HG02642 (cell line): ENCODE data around the gene TNFAIP1.

ENCODE experiments used
- ATAC-seq: cut with Tn5 transposase; IDR thresholded peaks from one replicate; pipeline ENCODE4 v1.9.1; 2021; ENCODE audit warnings: mild to moderate bottlenecking; ENCODE audit not compliant: unreplicated experiment, poor library complexity

TNFAIP1 gene

DNA sequence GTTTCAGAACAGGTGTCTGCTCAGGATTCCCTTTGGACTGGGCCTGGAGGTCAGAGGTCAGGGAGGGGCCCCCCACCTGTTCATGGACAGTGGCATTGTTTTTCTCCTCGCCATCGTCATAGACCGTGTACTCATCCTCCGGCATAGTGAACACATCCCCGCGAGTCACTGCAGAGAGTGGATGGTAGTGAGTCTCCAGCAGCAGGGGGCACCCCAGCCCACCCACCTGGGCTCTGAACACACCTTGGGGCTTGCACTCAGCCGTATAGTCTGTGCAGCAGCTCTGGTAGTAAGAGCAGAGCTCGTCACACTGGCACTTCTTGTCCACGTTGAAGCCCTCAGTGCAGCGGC, 34.1 kb downstream of the TNFAIP1 start:
- no peak for ATAC-seq

GRCh38 chr17:28370035-28370743, 34.6 kb downstream of the TNFAIP1 start, which contains the start of gene VTN:
VTN (minus strand) TSS chr17:28370307; CDS start chr17:28370203, 104 bp downstream.
- ATAC-seq = no peak

DNA sequence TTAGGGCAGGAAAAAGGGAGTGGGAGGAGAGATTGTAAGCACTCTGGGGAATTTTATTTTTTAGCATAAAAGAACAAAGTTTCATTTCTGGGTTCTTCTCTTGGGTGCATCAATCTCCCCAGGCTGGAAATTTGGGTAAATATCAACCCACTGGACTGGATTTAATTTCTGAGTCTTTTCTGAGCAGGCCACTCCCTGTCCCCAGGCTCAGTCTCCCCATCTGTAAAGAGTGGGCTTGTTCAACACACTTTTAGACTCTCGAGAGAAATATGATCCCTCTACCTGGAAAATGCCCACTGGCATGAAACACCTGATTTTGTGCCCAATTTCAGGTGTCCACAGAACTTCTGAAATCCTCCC, 35.2 kb downstream of the TNFAIP1 start:
- no peak for ATAC-seq

DNA sequence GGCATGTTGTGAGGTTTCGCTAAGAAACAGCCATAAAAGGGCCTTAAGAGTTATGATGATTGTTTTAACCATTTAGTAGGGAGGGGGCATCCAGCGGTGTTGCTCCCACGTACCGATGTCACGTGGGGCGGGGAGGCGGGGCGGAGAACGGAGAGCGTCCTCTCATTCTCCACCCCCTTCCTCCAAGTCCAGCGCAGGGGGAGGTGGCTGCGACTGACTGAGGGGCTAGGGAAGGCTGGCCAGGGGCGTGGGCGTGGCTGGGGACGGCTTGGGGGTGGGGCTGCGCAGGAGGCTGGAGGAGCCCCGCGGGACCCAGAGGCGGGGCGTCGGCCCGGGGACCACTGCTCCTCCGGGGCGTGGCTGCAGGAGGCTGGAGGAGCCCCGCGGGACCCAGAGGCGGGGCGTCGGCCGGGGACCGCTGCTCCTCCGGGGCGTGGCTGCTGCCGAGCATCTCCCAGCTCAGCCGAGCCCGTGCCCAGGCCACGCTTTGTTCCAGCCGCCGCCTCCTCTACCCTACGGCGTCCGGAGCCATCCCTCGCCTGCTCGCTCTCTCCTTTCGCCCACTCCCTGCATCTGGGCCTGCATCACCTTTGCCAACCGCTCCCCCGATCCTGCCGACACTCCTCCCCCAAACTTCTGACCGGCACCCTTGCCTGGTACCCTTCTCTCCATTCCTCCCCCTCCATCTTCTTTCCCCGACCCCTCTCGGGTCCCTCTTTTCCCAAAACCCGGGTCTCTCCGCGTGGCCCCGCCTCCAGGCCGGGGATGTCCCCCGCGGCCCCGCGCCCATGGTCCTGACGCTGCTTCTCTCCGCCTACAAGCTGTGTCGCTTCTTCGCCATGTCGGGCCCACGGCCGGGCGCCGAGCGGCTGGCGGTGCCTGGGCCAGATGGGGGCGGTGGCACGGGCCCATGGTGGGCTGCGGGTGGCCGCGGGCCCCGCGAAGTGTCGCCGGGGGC, 36.0 kb downstream of the TNFAIP1 start, which contains the start of gene SARM1:
TSS of gene SARM1 (plus strand) at position 450 of the 958 bp plus-strand sequence. CDS start at position 789, 339 bp downstream.
- peak; percentile 92 for ATAC-seq

DNA sequence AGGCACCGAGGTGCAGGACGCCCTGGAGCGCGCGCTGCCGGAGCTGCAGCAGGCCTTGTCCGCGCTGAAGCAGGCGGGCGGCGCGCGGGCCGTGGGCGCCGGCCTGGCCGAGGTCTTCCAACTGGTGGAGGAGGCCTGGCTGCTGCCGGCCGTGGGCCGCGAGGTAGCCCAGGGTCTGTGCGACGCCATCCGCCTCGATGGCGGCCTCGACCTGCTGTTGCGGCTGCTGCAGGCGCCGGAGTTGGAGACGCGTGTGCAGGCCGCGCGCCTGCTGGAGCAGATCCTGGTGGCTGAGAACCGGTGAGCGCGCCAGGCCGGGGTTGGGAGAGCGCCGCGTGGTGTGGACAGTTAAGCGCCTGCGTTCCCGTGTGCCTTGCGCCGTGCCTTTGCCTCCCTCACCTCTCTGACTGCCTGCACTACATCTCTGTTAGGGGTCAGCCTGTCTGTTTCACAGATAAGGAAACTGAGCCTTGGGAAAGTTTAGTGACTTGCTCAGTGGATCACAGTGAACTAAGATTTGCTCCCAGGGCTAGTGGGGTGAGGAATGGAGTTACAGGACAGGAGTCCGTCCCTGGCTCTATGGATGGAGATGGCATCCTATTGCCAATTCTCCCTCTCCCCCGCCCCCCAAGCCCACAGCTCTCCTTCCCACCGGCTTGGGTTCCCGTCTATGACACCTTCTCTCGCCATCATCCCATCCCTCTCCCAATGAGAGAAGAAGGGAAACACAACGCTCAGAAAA, 36.8 kb downstream of the TNFAIP1 start:
- ATAC-seq = peak; percentile 14

- ATAC-seq = no peak
Measured at GRCh38 chr17:28372945-28373274, 37.3 kb downstream of the TNFAIP1 start.

GRCh38 chr17:28379814-28380801, 44.5 kb downstream of the TNFAIP1 start:
- no peak for ATAC-seq

GRCh38 chr17:28381141-28381825, 45.7 kb downstream of the TNFAIP1 start:
- ATAC-seq = no peak

DNA sequence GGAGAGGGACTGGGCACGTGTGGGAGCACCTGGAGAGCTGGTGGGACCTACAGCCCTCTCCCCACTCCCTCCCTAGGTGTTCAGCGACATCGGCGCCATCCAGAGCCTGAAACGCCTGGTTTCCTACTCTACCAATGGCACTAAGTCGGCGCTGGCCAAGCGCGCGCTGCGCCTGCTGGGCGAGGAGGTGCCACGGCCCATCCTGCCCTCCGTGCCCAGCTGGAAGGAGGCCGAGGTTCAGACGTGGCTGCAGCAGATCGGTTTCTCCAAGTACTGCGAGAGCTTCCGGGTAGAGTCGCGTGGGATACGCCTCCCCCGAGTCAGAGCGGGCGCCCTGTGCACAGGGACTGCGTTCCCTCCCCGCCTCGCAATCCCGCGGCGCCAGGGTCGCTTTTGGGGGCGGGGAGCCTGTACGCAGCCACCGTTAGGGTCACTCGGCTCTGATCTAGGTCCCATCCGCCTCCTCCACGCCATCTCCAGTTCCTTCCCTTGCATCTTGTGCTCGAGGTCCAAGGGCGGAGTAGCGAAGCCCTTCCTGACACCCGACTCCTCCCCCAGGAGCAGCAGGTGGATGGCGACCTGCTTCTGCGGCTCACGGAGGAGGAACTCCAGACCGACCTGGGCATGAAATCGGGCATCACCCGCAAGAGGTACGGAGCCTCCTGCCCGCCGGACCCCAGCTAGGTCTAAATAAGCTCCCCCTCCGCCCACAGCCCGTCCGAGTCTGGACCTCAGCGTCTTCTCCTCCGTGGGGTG, 48.9 kb downstream of the TNFAIP1 start:
- ATAC-seq = peak; percentile 79

DNA sequence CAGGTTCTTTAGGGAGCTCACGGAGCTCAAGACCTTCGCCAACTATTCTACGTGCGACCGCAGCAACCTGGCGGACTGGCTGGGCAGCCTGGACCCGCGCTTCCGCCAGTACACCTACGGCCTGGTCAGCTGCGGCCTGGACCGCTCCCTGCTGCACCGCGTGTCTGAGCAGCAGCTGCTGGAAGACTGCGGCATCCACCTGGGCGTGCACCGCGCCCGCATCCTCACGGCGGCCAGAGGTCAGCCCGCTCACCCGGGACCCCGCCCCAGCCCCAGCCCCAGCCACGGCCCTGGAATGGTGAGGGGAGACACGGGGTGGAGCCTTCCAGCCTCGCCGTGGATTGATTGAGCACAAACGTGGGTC, 49.5 kb downstream of the TNFAIP1 start:
- peak; percentile 29 for ATAC-seq

- no peak for ATAC-seq
Measured at GRCh38 chr17:28385406-28385805, 49.8 kb downstream of the TNFAIP1 start.

- no peak for ATAC-seq
Measured at GRCh38 chr17:28386391-28386790, 50.8 kb downstream of the TNFAIP1 start.

DNA sequence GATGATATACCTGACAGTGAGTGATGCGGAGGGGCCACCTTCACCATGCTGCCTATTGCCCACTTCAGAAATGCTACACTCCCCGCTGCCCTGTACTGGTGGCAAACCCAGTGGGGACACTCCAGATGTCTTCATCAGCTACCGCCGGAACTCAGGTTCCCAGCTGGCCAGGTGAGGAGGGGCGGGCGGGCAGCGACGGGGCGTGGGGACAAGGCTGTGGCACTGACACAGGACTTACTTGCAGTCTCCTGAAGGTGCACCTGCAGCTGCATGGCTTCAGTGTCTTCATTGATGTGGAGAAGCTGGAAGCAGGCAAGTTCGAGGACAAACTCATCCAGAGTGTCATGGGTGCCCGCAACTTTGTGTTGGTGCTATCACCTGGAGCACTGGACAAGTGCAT, 52.5 kb downstream of the TNFAIP1 start:
- no peak for ATAC-seq

DNA sequence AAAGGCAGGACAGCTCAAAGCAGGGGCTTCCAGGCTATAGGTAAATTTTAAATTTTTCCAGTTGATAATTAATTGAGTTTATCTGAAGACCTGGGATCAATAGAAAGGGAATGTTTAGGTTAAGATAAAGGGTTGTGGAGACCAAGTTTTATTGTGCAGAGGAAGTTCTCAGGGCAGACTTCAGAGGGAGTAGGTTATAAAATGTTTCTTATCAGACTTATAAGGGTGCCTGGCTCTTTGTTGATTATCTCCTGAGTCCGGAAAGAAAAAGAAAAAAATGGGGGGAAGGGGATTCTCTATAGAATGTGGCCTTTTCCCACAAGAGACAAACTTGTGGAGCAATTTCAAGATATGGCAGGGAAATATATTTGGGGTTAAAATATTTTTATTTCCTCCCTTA, 54.6 kb downstream of the TNFAIP1 start:
- ATAC-seq = no peak

GRCh38 chr17:28390563-28390962, 55.0 kb downstream of the TNFAIP1 start:
- no peak for ATAC-seq

DNA sequence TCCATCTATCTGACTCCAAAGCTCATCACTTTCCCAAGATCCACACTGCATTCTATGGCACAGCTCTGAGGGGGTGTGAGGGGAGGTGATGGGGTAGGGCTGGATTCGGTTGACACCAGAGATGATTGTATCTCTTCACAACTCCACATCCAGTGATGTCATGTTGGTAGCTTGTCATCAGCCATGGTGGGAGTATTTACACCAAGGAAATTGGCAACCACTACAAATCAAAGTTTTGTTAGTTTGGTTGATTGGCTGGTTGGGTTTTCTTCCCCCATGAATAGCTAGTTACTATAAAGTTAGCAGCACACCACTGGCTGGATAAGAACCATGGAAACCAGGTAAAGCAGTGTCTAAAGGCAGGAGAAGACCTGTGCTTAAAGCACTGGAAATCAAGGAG, 55.4 kb downstream of the TNFAIP1 start:
- no peak for ATAC-seq

- ATAC-seq = no peak
Measured at GRCh38 chr17:28391401-28391800, 55.8 kb downstream of the TNFAIP1 start.

DNA sequence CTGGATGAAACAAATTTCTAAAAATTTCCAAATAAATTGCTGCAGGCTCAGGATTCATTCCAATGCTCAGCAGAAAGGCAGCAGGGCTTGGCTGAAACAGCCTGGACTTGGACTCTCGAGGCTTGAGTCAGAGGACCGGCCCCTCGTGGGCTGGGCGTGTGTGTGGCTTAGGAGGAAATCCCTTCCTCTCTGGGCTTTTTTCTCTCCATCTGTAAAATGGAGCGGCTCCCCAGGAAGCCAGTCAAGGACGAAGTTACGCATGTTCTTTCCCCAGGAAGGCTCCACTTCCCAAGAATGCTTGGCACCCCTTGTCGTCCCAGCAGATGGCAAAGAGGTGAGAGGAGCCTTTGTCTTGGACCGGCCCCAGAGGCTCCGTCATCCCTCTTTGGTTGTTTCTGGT, 56.9 kb downstream of the TNFAIP1 start:
- ATAC-seq = no peak
